Activated CD8-positive, alpha-beta T cell treated with anti-CD3 and anti-CD28 coated beads, Interleukin-2, amount 10 ng/mL, durations not matched to agents 7 days and 5 days (primary cell): Measurements from ENCODE around the gene SPATA6. TPM values are rescaled to one million over a fixed set of nuclear protein-coding genes. Genes with fewer than 3 reads are reported as not detected.
"Not testable (repeated sequence)": the region's sequence is repeated elsewhere in the genome, so short reads cannot be mapped to it uniquely, and the experiment has no call there.

ENCODE experiments used
- ATAC-seq: fragments of 150-1000 bp; cut with Tn5 transposase; one replicate; pipeline ENCODE4 v1.10.0; 2021; ENCODE audit warnings: moderate library complexity
- CTCF ChIA-PET: fragments of 350-600 bp; sonication (Branson Sonifier 250); formaldehyde crosslinking; loops from one replicate; lab custom pipeline; 2021; ENCODE audit warnings: antibody characterized with exemption; lab: Charles Lee
- POLR2A ChIA-PET: fragments of 350-600 bp; sonication (Branson Sonifier 250); formaldehyde crosslinking; loops from one replicate; lab custom pipeline; 2021; ENCODE audit warnings: antibody characterized with exemption; lab: Charles Lee
- DNase-seq: peaks from one replicate; pipeline ENCODE4 v3.0.0-alpha.2; 2020
- H3K27ac Mint-ChIP-seq: one replicate; pipeline ENCODE4 v1.8.0; 2021; ENCODE audit warnings: mild to moderate bottlenecking, mixed read lengths
- H3K27me3 Mint-ChIP-seq: one replicate; pipeline ENCODE4 v1.8.0; 2021; ENCODE audit warnings: low read depth, mixed read lengths
- H3K36me3 Mint-ChIP-seq: one replicate; pipeline ENCODE4 v1.8.0; 2021; ENCODE audit warnings: low read depth, mixed read lengths
- H3K4me1 Mint-ChIP-seq: one replicate; pipeline ENCODE4 v1.8.0; 2021; ENCODE audit warnings: low read depth, mixed read lengths
- H3K4me3 Mint-ChIP-seq: one replicate; pipeline ENCODE4 v1.8.0; 2021; ENCODE audit warnings: mild to moderate bottlenecking, mixed read lengths
- H3K9me3 Mint-ChIP-seq: one replicate; pipeline ENCODE4 v1.8.0; 2022; ENCODE audit warnings: mixed read lengths; ENCODE audit not compliant: insufficient read depth
- total RNA-seq, 2 experiments: library from RNA; stranded (reverse); gene quantifications; one replicate each; pipeline ENCODE4 v1.2.3, GENCODE V29; 2021

SPATA6 gene
- total RNA-seq, 2 experiments from 2014 or later: 0.89 to 0.95 TPM

GRCh38 chr1:48333316-48333715 is 138.7 kb downstream of the SPATA6 start:
- ChIA-PET CTCF (no interaction called here), POLR2A (no interaction called here)
- Mint-ChIP-seq H3K9me3 (peaks cover 6% of the 10 kb centered on the region), H3K36me3 (no peaks in the 10 kb centered on the region), H3K4me1 (no peaks in the 10 kb centered on the region), H3K27me3 (no peaks in the 10 kb centered on the region), H3K27ac (no peak overlapping the region), H3K4me3 (no peak overlapping the region)
- DNase-seq (no peak), ATAC-seq (no peak)

- no peaks in the 10 kb centered on the region for H3K27me3 Mint-ChIP-seq
- POLR2A ChIA-PET: no interaction called here
- DNase-seq (no peak), ATAC-seq (no peak)
- H3K9me3 Mint-ChIP-seq: peaks cover 6% of the 10 kb centered on the region
- no peaks in the 10 kb centered on the region for H3K4me1 Mint-ChIP-seq
- CTCF ChIA-PET: no interaction called here
- no peak overlapping the region for H3K27ac Mint-ChIP-seq
- H3K36me3 Mint-ChIP-seq: no peaks in the 10 kb centered on the region
- no peak overlapping the region for H3K4me3 Mint-ChIP-seq
Measured at GRCh38 chr1:48332115-48332514, 139.9 kb downstream of the SPATA6 start.

- no peak for DNase-seq
- ChIA-PET POLR2A (no interaction called here), CTCF (no interaction called here)
- no peaks in the 10 kb centered on the region for H3K4me1 Mint-ChIP-seq
- no peak overlapping the region for H3K4me3 Mint-ChIP-seq
- no peaks in the 10 kb centered on the region for H3K36me3 Mint-ChIP-seq
- H3K9me3 Mint-ChIP-seq: peaks cover 6% of the 10 kb centered on the region
- ATAC-seq: no peak
- H3K27me3 Mint-ChIP-seq: no peaks in the 10 kb centered on the region
- no peak overlapping the region for H3K27ac Mint-ChIP-seq
Measured at GRCh38 chr1:48329905-48330304, 142.1 kb downstream of the SPATA6 start.

GRCh38 chr1:48329486-48329885 is 142.5 kb downstream of the SPATA6 start:
- Mint-ChIP-seq H3K4me1 (no peaks in the 10 kb centered on the region), H3K27me3 (no peaks in the 10 kb centered on the region), H3K9me3 (peaks cover 6% of the 10 kb centered on the region), H3K4me3 (no peak overlapping the region), H3K27ac (no peak overlapping the region), H3K36me3 (no peaks in the 10 kb centered on the region)
- DNase-seq (no peak), ATAC-seq (no peak)
- POLR2A ChIA-PET: no interaction called here
- CTCF ChIA-PET: no interaction called here

- H3K27ac Mint-ChIP-seq, H3K27me3 Mint-ChIP-seq, CTCF ChIA-PET, ATAC-seq, DNase-seq, H3K4me3 Mint-ChIP-seq, POLR2A ChIA-PET, H3K36me3 Mint-ChIP-seq, H3K4me1 Mint-ChIP-seq: not testable (repeated sequence)
- H3K9me3 Mint-ChIP-seq: peaks cover 15% of the 10 kb centered on the region
Measured at GRCh38 chr1:48311829-48312228, 160.2 kb downstream of the SPATA6 start.

GRCh38 chr1:48309564-48310082 is 162.4 kb downstream of the SPATA6 start:
- POLR2A ChIA-PET: no interaction called here
- Mint-ChIP-seq H3K4me3 (no peak overlapping the region), H3K9me3 (peaks cover 12% of the 10 kb centered on the region), H3K36me3 (no peaks in the 10 kb centered on the region), H3K27ac (no peak overlapping the region), H3K4me1 (no peaks in the 10 kb centered on the region), H3K27me3 (no peaks in the 10 kb centered on the region)
- ATAC-seq: no peak
- CTCF ChIA-PET: no interaction called here
- DNase-seq: no peak

- DNase-seq (no peak), ATAC-seq (no peak)
- ChIA-PET POLR2A (no interaction called here), CTCF (no interaction called here)
- no peaks in the 10 kb centered on the region for H3K27me3 Mint-ChIP-seq
- no peaks in the 10 kb centered on the region for H3K4me1 Mint-ChIP-seq
- no peak overlapping the region for H3K27ac Mint-ChIP-seq
- H3K4me3 Mint-ChIP-seq: no peak overlapping the region
- no peaks in the 10 kb centered on the region for H3K36me3 Mint-ChIP-seq
- H3K9me3 Mint-ChIP-seq: no peaks in the 10 kb centered on the region
Measured at GRCh38 chr1:48302652-48303051, 169.4 kb downstream of the SPATA6 start.

- POLR2A ChIA-PET: no interaction called here
- Mint-ChIP-seq H3K36me3 (no peaks in the 10 kb centered on the region), H3K9me3 (no peaks in the 10 kb centered on the region), H3K4me3 (no peak overlapping the region), H3K27me3 (no peaks in the 10 kb centered on the region), H3K4me1 (no peaks in the 10 kb centered on the region), H3K27ac (no peak overlapping the region)
- no peak for DNase-seq
- CTCF ChIA-PET: no interaction called here
- ATAC-seq: no peak
Measured at GRCh38 chr1:48294656-48295055, 177.3 kb downstream of the SPATA6 start.

GRCh38 chr1:48294094-48294493 is 177.9 kb downstream of the SPATA6 start:
- H3K4me1 Mint-ChIP-seq, DNase-seq, H3K4me3 Mint-ChIP-seq, H3K9me3 Mint-ChIP-seq, H3K27ac Mint-ChIP-seq, POLR2A ChIA-PET, ATAC-seq, H3K36me3 Mint-ChIP-seq, H3K27me3 Mint-ChIP-seq, CTCF ChIA-PET: not testable (repeated sequence)

- no peaks in the 10 kb centered on the region for H3K4me1 Mint-ChIP-seq
- no peaks in the 10 kb centered on the region for H3K27me3 Mint-ChIP-seq
- no peak overlapping the region for H3K27ac Mint-ChIP-seq
- no peak for ATAC-seq
- no peak overlapping the region for H3K4me3 Mint-ChIP-seq
- no peaks in the 10 kb centered on the region for H3K9me3 Mint-ChIP-seq
- no peak for DNase-seq
- CTCF ChIA-PET: no interaction called here
- H3K36me3 Mint-ChIP-seq: no peaks in the 10 kb centered on the region
- POLR2A ChIA-PET: no interaction called here
Measured at GRCh38 chr1:48292706-48293105, 179.3 kb downstream of the SPATA6 start.

GRCh38 chr1:48291421-48291820 is 180.6 kb downstream of the SPATA6 start:
- DNase-seq (no peak), ATAC-seq (no peak)
- no peaks in the 10 kb centered on the region for H3K9me3 Mint-ChIP-seq
- H3K36me3 Mint-ChIP-seq: no peaks in the 10 kb centered on the region
- no peak overlapping the region for H3K4me3 Mint-ChIP-seq
- no peaks in the 10 kb centered on the region for H3K4me1 Mint-ChIP-seq
- POLR2A ChIA-PET: no interaction called here
- CTCF ChIA-PET: no interaction called here
- H3K27me3 Mint-ChIP-seq: no peaks in the 10 kb centered on the region
- H3K27ac Mint-ChIP-seq: no peak overlapping the region

GRCh38 chr1:48285525-48285924 is 186.5 kb downstream of the SPATA6 start:
- DNase-seq (no peak), ATAC-seq (no peak)
- Mint-ChIP-seq H3K9me3 (no peaks in the 10 kb centered on the region), H3K27me3 (no peaks in the 10 kb centered on the region), H3K4me3 (no peak overlapping the region), H3K36me3 (no peaks in the 10 kb centered on the region), H3K27ac (no peak overlapping the region), H3K4me1 (no peaks in the 10 kb centered on the region)
- ChIA-PET CTCF (no interaction called here), POLR2A (no interaction called here)

- H3K27me3 Mint-ChIP-seq, POLR2A ChIA-PET, H3K4me1 Mint-ChIP-seq, ATAC-seq, CTCF ChIA-PET, H3K4me3 Mint-ChIP-seq, H3K27ac Mint-ChIP-seq, H3K9me3 Mint-ChIP-seq, H3K36me3 Mint-ChIP-seq, DNase-seq: not testable (repeated sequence)
Measured at GRCh38 chr1:48284696-48285420, 187.1 kb downstream of the SPATA6 start.
